RWPE2 (cell line): Measurements from ENCODE around the gene OR2H2.

Experiments used
- ATAC-seq: fragments of 200-7000 bp; cut with Tn5 transposase; 3 replicates; pipeline ENCODE4 v1.9.1; 2021; ENCODE audit warnings: low read depth
- DNase-seq: peaks from one replicate; pipeline ENCODE4 v3.0.0-alpha.2; 2020; ENCODE audit warnings: low spot score
- H3K27ac ChIP-seq: fragments of 450-650 bp; 2 replicates; pipeline ENCODE4 v1.5.1; 2017; ENCODE audit warnings: mild to moderate bottlenecking; ENCODE audit not compliant: poor library complexity, severe bottlenecking
- H3K27me3 ChIP-seq: fragments of 250-450 bp; sonication (Bioruptor Pico); 2 replicates; pipeline ENCODE4 v1.5.1; 2021; ENCODE audit warnings: mild to moderate bottlenecking, moderate library complexity; ENCODE audit not compliant: insufficient read depth, poor library complexity, severe bottlenecking
- H3K36me3 ChIP-seq: fragments of 250-450 bp; sonication (Bioruptor Pico); 2 replicates; pipeline ENCODE4 v1.5.1; 2020; ENCODE audit warnings: low read depth, mild to moderate bottlenecking, moderate library complexity
- H3K4me1 ChIP-seq: fragments of 250-450 bp; sonication (Bioruptor Pico); 2 replicates; pipeline ENCODE4 v1.5.1; 2021; ENCODE audit warnings: mild to moderate bottlenecking, moderate library complexity; ENCODE audit not compliant: insufficient read depth, poor library complexity, severe bottlenecking
- H3K4me3 ChIP-seq: fragments of 250-450 bp; sonication (Bioruptor Pico); 2 replicates; pipeline ENCODE4 v1.5.1; 2021; ENCODE audit warnings: mild to moderate bottlenecking, moderate library complexity; ENCODE audit not compliant: severe bottlenecking
- H3K9me3 ChIP-seq: fragments of 250-450 bp; sonication (Bioruptor Pico); 2 replicates; pipeline ENCODE4 v1.5.1; 2021; ENCODE audit warnings: mild to moderate bottlenecking, moderate library complexity; ENCODE audit not compliant: severe bottlenecking
- CTCF ChIP-seq: fragments of 450-650 bp; IDR thresholded peaks from one replicate; pipeline ENCODE4 v1.5.1; 2017; ENCODE audit warnings: mild to moderate bottlenecking, moderate library complexity; ENCODE audit not compliant: poor library complexity, severe bottlenecking

The OR2H2 gene

DNA sequence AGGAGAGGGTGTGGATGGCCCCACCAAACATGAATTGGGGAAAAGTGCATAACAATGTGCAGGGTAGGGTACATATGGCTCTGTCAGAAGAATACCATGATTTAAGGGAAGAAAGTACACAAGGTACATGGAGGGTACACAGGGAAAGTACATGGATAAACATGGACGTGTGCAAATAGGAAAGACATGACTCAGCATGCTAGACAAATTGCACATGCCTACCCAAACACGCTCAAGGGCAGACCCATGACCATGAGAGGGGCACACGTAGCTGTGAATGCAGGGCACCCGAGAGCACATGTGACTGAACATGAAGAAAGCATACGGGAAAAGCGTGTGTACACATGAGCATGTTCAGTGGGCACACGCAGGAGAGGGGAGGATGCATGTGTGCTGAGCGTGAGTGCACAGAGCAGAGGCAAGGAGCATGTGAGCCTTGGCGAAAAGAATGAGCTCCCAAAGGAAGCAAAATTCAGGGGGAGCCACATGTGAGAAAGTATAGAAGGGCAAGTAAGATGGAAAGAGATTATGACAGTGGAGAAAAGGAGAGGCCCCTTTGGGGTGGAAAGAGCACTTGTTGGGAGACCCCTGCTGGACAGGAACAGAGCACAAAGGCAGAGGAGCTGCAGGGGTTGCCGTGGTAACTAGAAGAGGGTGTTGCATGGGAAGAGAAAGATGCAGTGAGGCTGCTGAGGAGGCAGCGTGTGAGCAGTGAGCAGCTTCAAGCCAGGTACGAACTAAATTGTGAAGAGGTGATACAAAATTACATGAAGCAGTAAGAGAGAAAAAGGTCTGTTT lies 17.8 kb downstream of the OR2H2 start:
- ATAC-seq (peak; percentile 30; the same call in 1 of the 3 replicates), DNase-seq (no peak)
- Histone ChIP-seq H3K27me3 (no peaks in the 10 kb centered on the region), H3K36me3 (peaks cover 33% of the 10 kb centered on the region), H3K27ac (no peak overlapping the region), H3K4me3 (no peak overlapping the region), H3K4me1 (no peaks in the 10 kb centered on the region), H3K9me3 (no peaks in the 10 kb centered on the region)
- no peak for TF ChIP-seq CTCF

- no peak for ATAC-seq
- Histone ChIP-seq H3K27me3 (no peaks in the 10 kb centered on the region), H3K27ac (no peak overlapping the region), H3K36me3 (peaks cover 40% of the 10 kb centered on the region), H3K4me1 (no peaks in the 10 kb centered on the region), H3K4me3 (no peak overlapping the region), H3K9me3 (no peaks in the 10 kb centered on the region)
- no peak for TF ChIP-seq CTCF
- DNase-seq, result no peak
Observed at GRCh38 chr6:29603456-29603855, 18.5 kb downstream of the OR2H2 start.

GRCh38 chr6:29603930-29604329 lies 19.0 kb downstream of the OR2H2 start:
- DNase-seq (no peak), ATAC-seq (no peak)
- H3K4me3 ChIP-seq, result no peak overlapping the region
- H3K36me3 ChIP-seq, result peaks cover 42% of the 10 kb centered on the region
- H3K9me3 ChIP-seq, result no peaks in the 10 kb centered on the region
- no peak for TF ChIP-seq CTCF
- no peaks in the 10 kb centered on the region for H3K27me3 ChIP-seq
- no peak overlapping the region for H3K27ac ChIP-seq
- H3K4me1 ChIP-seq, result no peaks in the 10 kb centered on the region

- TF ChIP-seq CTCF, result no peak
- Histone ChIP-seq H3K4me3 (no peak overlapping the region), H3K9me3 (no peaks in the 10 kb centered on the region), H3K4me1 (no peaks in the 10 kb centered on the region), H3K27ac (no peak overlapping the region), H3K27me3 (no peaks in the 10 kb centered on the region), H3K36me3 (peaks cover 64% of the 10 kb centered on the region)
- DNase-seq, result no peak
- no peak for ATAC-seq
Observed at GRCh38 chr6:29608131-29608530, 23.2 kb downstream of the OR2H2 start.

DNA sequence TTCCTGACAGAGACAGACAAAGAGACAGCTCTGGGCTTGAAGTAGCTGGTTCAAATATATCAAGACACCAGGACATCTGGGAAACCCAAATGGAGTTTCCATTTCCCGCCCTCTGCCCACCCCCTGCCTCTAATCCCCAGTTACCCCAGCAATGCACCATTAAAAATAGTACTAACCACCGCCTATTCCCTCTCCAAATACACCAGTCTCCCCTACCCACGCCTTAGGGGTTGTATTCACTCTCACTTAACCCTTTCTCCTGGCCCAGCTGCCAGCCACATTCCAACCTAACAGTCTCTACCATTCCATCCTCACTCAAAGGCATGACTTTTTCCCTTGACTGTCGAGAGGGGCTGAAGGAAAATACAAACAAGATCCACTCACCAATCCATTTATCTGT lies 25.6 kb downstream of the OR2H2 start:
- no peak for TF ChIP-seq CTCF
- no peak overlapping the region for H3K27ac ChIP-seq
- no peak overlapping the region for H3K4me3 ChIP-seq
- ATAC-seq (no peak), DNase-seq (no peak)
- no peaks in the 10 kb centered on the region for H3K9me3 ChIP-seq
- peaks cover 66% of the 10 kb centered on the region for H3K36me3 ChIP-seq
- no peaks in the 10 kb centered on the region for H3K4me1 ChIP-seq
- H3K27me3 ChIP-seq, result no peaks in the 10 kb centered on the region
